Fibroblast of mammary gland (primary cell): ENCODE measurements around the gene CEP112.

Source experiments
- DNase-seq: peaks from one replicate; pipeline ENCODE4 v3.0.0-alpha.2; 2010; ENCODE audit warnings: low read depth
- H3K4me3 ChIP-seq: 2 replicates; pipeline ENCODE4 v1.5.1; 2011; ENCODE audit warnings: low read depth, mild to moderate bottlenecking, low read length, moderate library complexity; ENCODE audit not compliant: control insufficient read depth
- CTCF ChIP-seq: conservative IDR thresholded peaks from 2 replicates; pipeline ENCODE4 v1.5.1; 2011; ENCODE audit warnings: low read depth, low read length, inconsistent platforms; ENCODE audit not compliant: control insufficient read depth, insufficient read depth

CEP112 gene

DNA sequence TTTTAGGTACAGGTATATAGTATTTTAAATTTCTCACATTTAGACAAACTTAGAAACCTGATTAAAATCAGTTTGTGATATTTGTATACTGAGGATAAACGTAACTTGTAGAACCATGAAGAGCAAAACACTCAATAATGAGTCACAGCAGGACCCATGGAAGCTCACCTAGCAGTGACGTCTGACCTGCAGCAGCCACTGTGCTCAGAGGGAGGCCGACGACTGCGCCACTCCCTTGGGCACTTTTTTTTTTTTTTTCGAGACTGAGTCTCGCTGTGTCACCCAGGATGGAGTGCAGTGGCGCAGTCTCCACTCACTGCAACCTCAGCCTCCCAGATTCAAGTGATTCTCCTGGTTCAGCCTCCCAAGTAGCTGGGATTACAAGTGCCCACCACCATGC, 524.3 kb downstream of the CEP112 start:
- H3K4me3 ChIP-seq: no peak overlapping the region
- DNase-seq: no peak
- no peak for TF ChIP-seq CTCF

DNA sequence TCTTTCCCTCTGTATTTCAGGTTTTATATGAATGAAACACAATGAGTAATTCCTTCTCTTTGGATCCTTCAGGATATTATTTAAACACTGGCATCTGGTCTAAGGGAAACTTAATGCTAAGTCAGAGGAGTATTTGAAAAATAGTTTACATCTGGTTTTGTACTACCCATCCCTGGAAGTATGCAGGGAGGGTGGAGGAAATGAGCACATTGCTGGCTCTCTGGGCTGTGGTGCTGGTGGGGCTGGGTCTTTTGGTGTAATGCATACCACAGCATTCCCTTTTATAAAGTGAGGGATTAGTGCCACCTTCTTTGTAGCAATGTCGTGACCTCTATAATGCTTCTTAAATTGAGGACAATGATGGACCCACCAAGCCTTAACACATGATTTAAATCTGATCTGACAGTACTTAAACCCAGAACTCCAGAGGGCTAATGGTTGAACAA, 525.0 kb downstream of the CEP112 start:
- no peak for DNase-seq
- no peak for TF ChIP-seq CTCF
- no peak overlapping the region for H3K4me3 ChIP-seq

GRCh38 chr17:65665966-65666365, 526.0 kb downstream of the CEP112 start:
- DNase-seq: no peak
- H3K4me3 ChIP-seq: no peak overlapping the region
- TF ChIP-seq CTCF: no peak

- H3K4me3 ChIP-seq: no peak overlapping the region
- TF ChIP-seq CTCF: no peak
- DNase-seq: no peak
Measured at GRCh38 chr17:65664696-65665095, 527.2 kb downstream of the CEP112 start.

- peak; percentile 83 for DNase-seq
- H3K4me3 ChIP-seq: no peak overlapping the region
- no peak for TF ChIP-seq CTCF
Measured at GRCh38 chr17:65664266-65664665, 527.7 kb downstream of the CEP112 start.

DNA sequence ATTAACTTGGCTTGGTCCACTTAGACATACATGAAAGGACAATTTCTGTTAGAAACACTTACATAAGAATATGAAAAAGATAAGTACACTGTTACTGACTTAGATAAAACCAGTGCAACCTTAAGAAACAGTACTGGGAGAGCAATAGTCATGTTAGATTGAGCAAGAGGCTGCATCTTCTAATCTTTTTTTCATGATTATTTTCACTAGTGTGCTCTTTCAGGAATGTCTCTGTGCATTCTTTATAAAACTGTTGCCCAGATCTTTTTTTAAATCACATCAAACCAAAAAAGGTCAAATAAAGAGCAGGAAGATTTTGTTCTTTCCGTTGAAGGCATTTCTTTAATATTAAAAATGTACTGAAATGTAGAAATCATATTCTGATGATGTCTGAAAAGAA, 529.7 kb downstream of the CEP112 start:
- no peak overlapping the region for H3K4me3 ChIP-seq
- no peak for TF ChIP-seq CTCF
- DNase-seq: peak; percentile 57

GRCh38 chr17:65660947-65661346, 531.0 kb downstream of the CEP112 start:
- no peak overlapping the region for H3K4me3 ChIP-seq
- no peak for TF ChIP-seq CTCF
- DNase-seq: peak; percentile 90
